ENCODE measurements around the gene NELL1. TPM values are rescaled to one million over a fixed set of nuclear protein-coding genes. Genes with fewer than 3 reads are reported as not detected.

NELL1 gene
- total RNA-seq, 1 experiment from 2014 or later = 0.22 TPM

DNA sequence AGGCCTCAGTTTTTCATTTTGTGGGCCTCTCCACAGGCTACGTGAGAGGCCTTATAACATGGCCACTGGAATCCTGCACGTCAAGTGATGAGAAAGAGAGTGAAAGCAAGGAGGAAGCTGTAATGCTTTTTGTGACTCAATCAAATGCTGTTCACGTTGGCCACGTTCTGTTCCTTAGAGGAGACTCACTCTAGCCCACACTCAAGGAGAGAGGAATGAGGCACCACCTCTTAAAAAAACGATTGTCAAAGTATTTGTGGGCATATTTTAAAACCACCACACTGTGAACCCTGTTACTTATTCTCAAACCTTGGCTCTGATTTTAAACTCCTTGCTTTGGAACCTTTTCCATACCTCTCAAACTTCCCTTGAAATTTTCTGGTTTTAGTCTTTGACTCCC lies 705.0 kb downstream of the NELL1 start:
- H3K23me2 ChIP-seq (ENCODE audit: insufficient read length, low read depth, low read length, poor library complexity, severe bottlenecking) = no peaks in the 10 kb centered on the region
- H2BK20ac ChIP-seq (ENCODE audit: low read depth, low read length, poor library complexity, severe bottlenecking) = no peak overlapping the region
- H4K5ac ChIP-seq (ENCODE audit: insufficient read length, low read depth, low read length) = no peak overlapping the region
- H3K4me1 ChIP-seq (ENCODE audit: insufficient read depth, low read length) = no peaks in the 10 kb centered on the region
- no peak overlapping the region for H3K4ac ChIP-seq (ENCODE audit: low read depth, low read length)
- no peak overlapping the region for H2AFZ ChIP-seq (ENCODE audit: low read length)
- no peak overlapping the region for H3K18ac ChIP-seq (ENCODE audit: insufficient read length, low read depth, low read length)
- no peaks in the 10 kb centered on the region for H3K36me3 Mint-ChIP-seq (ENCODE audit: insufficient read depth in 1 of 3, low read depth in 3 of 3)
- H3K27ac ChIP-seq (ENCODE audit: insufficient read length, low read depth, low read length) = no peak overlapping the region
- no peak overlapping the region for H4K91ac ChIP-seq (ENCODE audit: insufficient read length, low read depth, low read length)
- H3K4me2 ChIP-seq (ENCODE audit: insufficient read depth, insufficient read length, low read length) = no peak overlapping the region
- no peak overlapping the region for H2BK120ac ChIP-seq (ENCODE audit: low read depth, low read length, poor library complexity, severe bottlenecking)
- H3K27me3 ChIP-seq (ENCODE audit: insufficient read depth, low read length) = no peaks in the 10 kb centered on the region
- H3K9ac ChIP-seq (ENCODE audit: extremely low read depth, insufficient read length, low read length) = no peak overlapping the region
- no peak overlapping the region for H4K8ac ChIP-seq (replicated peaks; ENCODE audit: insufficient read length, low read depth, low read length)
- H3K4me3 Mint-ChIP-seq = no peak overlapping the region
- TF ChIP-seq, protein P1, sequence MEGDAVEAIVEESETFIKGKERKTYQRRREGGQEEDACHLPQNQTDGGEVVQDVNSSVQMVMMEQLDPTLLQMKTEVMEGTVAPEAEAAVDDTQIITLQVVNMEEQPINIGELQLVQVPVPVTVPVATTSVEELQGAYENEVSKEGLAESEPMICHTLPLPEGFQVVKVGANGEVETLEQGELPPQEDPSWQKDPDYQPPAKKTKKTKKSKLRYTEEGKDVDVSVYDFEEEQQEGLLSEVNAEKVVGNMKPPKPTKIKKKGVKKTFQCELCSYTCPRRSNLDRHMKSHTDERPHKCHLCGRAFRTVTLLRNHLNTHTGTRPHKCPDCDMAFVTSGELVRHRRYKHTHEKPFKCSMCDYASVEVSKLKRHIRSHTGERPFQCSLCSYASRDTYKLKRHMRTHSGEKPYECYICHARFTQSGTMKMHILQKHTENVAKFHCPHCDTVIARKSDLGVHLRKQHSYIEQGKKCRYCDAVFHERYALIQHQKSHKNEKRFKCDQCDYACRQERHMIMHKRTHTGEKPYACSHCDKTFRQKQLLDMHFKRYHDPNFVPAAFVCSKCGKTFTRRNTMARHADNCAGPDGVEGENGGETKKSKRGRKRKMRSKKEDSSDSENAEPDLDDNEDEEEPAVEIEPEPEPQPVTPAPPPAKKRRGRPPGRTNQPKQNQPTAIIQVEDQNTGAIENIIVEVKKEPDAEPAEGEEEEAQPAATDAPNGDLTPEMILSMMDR (conservative IDR thresholded peaks at IDR 0.05) = no peak
- no peaks in the 10 kb centered on the region for H3K9me3 ChIP-seq (ENCODE audit: control insufficient read depth, low read depth, low read length)
- no peaks in the 10 kb centered on the region for H3K4me1 Mint-ChIP-seq
- no peak overlapping the region for H3T11ph ChIP-seq (ENCODE audit: low read length)
- H4K20me1 ChIP-seq (ENCODE audit: control insufficient read depth, insufficient read depth, insufficient read length) = no peaks in the 10 kb centered on the region
- H2BK15ac ChIP-seq (ENCODE audit: low read depth, low read length) = no peak overlapping the region
- no peak for DNase-seq
- H3K56ac ChIP-seq (ENCODE audit: insufficient read length, low read depth, low read length) = no peak overlapping the region
- H3K27ac Mint-ChIP-seq = 0 out of 7 replicates have a peak overlapping the region, but pooled peaks of 1 of the 3 experiments have one; percentile 9
- no peak overlapping the region for H2AK5ac ChIP-seq (ENCODE audit: insufficient read length, low read length)
- no peak overlapping the region for H3K14ac ChIP-seq (ENCODE audit: insufficient read depth, low read length)
- H3K79me2 ChIP-seq (ENCODE audit: insufficient read depth, low read length) = no peaks in the 10 kb centered on the region
- H2BK5ac ChIP-seq (ENCODE audit: insufficient read length, low read length) = no peak overlapping the region
- no peak overlapping the region for H2BK12ac ChIP-seq (ENCODE audit: insufficient read length, low read depth, low read length)
- H3K23ac ChIP-seq (ENCODE audit: insufficient read length, low read depth, low read length) = no peak overlapping the region
- no CpG with 5 or more reads among the region's 5 CpGs for WGBS (ENCODE audit: extremely low coverage, insufficient read length, low lambda C conversion rate)
- no peaks in the 10 kb centered on the region for H3K27me3 Mint-ChIP-seq (ENCODE audit: low read depth)
- no peaks in the 10 kb centered on the region for H3K9me3 Mint-ChIP-seq
- H3K79me1 ChIP-seq (ENCODE audit: insufficient read depth, low read depth, low read length, poor library complexity, severe bottlenecking) = no peaks in the 10 kb centered on the region

Data from H9 (cell line).